GM10266 (cell line): Measurements from ENCODE around the gene FER.

Source experiments
- DNase-seq: peaks from one replicate; pipeline ENCODE4 v3.0.0; 2012; ENCODE audit errors: extremely low spot score
- TF ChIP-seq, protein P1 (sequence below): IDR thresholded peaks from 2 replicates; pipeline ENCODE4 v1.5.1; 2012; ENCODE audit warnings: mild to moderate bottlenecking, low read depth; ENCODE audit not compliant: control insufficient read depth, insufficient read depth; ENCODE audit errors: missing control alignments

FER gene

DNA sequence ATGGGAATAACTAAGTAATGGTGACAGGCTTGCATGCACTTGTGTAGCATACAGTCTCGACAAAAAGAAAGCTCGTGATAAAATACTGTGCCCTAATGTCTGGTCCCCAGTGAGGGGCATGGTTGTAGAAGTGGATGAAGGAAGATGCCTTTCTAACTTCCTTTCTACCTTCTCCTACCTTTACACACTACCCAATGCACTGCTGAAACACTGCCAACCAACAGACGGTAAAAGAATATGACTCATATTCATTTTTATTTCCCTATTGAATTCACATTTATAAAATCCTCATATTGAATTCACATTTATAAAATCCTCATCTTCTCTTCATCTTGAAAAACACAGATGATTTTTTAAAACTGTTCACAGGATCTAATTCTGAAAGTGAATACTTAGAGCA lies 439.1 kb downstream of the FER start:
- TF ChIP-seq, protein P1, sequence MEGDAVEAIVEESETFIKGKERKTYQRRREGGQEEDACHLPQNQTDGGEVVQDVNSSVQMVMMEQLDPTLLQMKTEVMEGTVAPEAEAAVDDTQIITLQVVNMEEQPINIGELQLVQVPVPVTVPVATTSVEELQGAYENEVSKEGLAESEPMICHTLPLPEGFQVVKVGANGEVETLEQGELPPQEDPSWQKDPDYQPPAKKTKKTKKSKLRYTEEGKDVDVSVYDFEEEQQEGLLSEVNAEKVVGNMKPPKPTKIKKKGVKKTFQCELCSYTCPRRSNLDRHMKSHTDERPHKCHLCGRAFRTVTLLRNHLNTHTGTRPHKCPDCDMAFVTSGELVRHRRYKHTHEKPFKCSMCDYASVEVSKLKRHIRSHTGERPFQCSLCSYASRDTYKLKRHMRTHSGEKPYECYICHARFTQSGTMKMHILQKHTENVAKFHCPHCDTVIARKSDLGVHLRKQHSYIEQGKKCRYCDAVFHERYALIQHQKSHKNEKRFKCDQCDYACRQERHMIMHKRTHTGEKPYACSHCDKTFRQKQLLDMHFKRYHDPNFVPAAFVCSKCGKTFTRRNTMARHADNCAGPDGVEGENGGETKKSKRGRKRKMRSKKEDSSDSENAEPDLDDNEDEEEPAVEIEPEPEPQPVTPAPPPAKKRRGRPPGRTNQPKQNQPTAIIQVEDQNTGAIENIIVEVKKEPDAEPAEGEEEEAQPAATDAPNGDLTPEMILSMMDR, result no peak
- DNase-seq, result no peak

GRCh38 chr5:109191153-109191558 lies 443.5 kb downstream of the FER start:
- TF ChIP-seq, protein P1, result no peak

GRCh38 chr5:109192027-109192426 lies 444.3 kb downstream of the FER start:
- TF ChIP-seq, protein P1, result no peak
- no peak for DNase-seq

More at GRCh38 chr5:109191153-109191558, 443.5 kb downstream of the FER start:
- peak; percentile 10 for DNase-seq

- DNase-seq, result no peak
- TF ChIP-seq, protein P1, result no peak
Observed at GRCh38 chr5:109192555-109193281, 445.0 kb downstream of the FER start.

GRCh38 chr5:109195667-109196066 lies 448.0 kb downstream of the FER start:
- TF ChIP-seq, protein P1, result no peak
- DNase-seq, result no peak

DNA sequence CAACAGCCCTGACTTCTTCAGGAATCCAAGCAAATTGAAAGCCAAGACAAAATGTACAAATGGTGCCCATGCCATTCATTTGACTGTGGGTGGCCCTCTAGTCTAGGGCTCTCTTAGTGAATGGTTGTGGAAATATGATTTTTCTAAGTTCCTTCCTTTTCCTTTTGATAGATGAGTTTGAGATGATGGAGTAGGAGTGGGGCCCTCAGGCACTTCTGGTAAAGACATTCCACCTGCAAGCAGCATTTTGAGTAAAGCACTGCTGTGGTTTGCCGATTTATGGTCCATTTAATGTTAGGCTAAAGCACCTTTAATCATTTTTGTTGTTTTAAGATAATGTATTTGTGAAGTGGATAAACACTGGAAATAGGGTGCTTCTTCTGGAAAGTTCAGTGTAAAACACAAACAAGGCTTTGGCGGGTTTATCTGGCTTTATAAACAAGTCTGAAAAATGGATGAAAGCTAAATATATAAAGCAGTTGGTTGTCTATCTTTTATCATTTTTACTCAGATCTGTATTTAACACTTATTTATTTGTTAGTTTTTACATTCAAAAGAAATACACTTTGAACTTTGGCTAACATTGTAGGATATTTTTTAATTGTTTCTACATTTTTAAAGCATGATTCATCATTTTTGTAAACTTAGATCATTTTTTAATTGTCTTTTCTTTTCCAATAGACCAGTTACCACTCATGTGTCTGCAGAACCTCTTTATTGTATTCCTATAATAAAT lies 448.6 kb downstream of the FER start:
- TF ChIP-seq, protein P1, result no peak
- DNase-seq, result no peak

DNA sequence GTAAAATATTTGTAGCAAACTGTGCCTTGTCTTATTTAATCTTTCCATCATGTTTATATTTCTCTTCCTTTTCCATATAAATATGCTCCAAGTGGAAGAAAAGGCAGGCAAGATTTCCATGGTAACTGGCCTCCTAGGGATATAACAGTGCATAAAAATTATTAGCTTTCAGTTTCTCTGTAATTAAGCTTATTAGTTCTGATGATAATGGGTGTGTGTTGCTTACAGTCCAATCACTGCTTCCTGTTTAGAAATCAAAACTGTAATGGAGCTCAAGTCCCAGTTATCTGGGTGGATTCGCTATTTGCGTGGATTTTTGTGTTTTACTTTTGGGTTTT lies 449.1 kb downstream of the FER start:
- no peak for DNase-seq
- TF ChIP-seq, protein P1, result no peak
